ENCODE data around the gene SPHK1.

GRCh38 chr17:76341301-76341700 is 43.1 kb upstream of the SPHK1 start:
- no peak for TF ChIP-seq POLR2AphosphoS5 (IDR thresholded peaks at IDR 0.05)
- TF ChIP-seq CTCF (IDR thresholded peaks at IDR 0.05): no peak
- no peak for TF ChIP-seq POLR2A (IDR thresholded peaks at IDR 0.05)
- no peak for TF ChIP-seq EP300 (IDR thresholded peaks at IDR 0.05)
